HG02938 (cell line): Measurements from ENCODE around the gene NDUFAB1.
"Not testable (repeated sequence)": the region's sequence is repeated elsewhere in the genome, so short reads cannot be mapped to it uniquely, and the experiment has no call there.

Experiments used
- ATAC-seq: cut with Tn5 transposase; IDR thresholded peaks from one replicate; pipeline ENCODE4 v1.9.1; 2021; ENCODE audit warnings: mild to moderate bottlenecking, moderate library complexity; ENCODE audit not compliant: unreplicated experiment

NDUFAB1 gene

DNA sequence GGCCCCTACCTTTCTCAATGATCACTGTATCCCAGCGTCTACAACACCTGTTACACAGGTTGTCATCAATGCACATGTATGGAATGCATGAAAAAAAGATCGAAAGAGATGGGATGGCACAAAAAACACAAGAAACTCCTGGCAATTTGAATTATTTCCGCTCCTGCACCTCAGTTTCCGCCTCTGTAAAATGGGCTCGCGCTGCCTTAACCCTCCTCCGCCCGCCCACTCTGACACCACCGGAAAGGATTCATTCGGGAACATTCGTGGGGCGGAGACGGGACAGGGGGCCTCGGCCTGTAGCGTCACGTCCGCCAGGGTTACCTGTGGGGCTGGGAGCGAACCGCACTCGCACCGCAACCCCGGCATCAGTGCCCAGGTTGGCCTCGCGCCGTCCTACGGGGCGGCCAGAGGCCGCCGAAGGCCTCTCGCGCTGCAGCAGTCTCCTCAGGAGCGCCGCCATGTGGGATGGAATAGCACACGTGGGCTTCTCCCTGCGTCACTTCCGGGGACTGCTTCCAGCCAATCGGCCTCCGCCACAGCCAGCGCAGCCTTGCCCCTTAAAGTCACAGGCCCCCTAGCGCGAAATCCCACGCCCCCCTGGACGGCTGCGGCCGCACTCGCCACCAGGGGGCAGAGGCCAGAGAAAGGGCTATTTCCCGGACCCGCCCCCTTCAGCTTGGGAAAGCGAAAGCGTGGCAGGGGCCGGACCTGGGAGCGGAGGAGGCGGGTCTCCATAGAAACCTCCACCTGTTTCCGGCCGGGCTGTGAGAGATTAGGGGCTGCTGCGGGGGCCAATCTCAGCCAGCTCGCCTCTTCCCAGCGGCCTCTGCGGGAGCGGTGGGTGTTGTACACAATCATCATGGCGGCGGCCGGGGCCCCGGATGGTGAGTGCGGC is 39.0 kb downstream of the NDUFAB1 start, which contains the start of the genes EARS2 and UBFD1:
EARS2 (minus strand) TSS at position 470 of the 898 bp plus-strand sequence; CDS start at position 463, 7 bp downstream.
UBFD1 (plus strand) TSS at position 847 of the 898 bp plus-strand sequence; CDS start at position 863, 16 bp downstream.
- peak; percentile 90 for ATAC-seq

DNA sequence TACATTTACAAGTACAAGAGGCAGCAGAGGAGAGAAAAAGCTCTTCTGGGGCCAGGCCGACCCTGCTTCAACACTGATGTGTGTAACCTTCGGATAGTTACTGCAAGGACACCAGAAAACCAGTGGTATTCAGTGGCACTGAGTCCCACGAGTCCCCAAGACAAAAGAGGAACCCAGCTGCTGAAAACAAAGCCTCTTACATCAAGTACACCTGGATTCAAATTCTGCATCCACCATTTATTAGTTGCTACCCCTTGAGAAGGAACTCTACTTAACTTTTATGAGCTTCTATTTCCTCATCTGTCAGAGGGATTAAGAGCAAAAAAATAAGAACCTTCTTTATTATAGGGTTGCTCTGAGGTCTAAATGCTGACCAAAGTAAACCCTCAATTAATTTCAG is 41.6 kb downstream of the NDUFAB1 start:
- no peak for ATAC-seq

DNA sequence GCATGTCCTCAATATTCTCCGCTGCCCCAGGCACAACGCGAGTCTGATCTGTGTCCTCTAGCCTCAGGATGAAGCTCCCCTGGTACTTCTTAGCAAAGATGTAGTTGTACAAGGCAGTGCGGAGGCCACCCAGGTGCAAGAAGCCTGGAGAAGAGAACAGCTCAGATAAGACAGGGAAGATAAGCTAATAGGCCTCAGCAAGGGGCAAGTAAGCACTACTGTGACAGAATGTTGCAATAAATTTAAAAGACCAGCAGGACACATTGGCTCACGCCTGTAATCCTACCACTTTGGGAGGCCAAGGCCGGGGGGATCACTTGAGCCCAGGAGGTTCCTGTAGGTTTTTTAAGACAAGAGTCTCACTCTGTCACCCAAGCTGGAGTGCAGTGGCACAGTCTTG is 44.0 kb downstream of the NDUFAB1 start:
- no peak for ATAC-seq

DNA sequence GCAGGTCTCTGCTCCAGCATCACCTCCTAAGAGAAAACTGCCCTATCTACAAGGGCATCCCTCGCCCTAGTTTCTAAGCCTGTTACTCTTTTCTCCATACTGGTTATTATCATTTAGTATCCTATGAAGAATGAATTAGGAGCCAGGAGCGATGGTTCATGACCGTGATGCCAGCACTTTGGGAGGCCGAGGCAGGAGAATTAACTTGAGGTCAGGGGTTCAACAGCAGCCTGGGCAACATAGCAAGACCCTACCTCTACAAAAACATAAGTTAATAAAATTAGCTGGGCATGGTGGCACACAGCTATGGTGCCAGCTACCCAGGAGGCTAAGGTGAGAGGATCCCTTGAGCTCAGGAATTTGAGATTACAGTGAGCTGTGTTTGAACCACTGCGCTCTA is 46.2 kb downstream of the NDUFAB1 start:
- no peak for ATAC-seq

DNA sequence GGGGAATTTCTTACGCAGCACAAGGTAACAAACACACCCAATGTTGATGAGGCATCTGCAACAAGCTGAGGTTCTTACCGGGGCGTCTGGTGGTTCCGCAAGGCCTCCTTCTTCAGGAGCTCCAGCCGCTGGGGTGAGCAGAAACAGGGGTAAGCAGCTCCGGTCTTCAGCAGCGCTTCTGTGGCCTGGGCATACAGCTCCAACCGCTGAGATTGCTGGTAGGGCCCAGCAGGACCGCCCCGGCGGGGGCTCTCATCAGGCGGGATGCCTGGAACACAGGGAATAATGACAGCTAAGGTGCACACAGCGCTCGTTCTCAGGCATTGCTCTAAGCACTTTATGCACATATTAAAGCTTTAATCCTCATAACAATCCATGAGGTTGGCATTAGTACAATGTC is 51.7 kb downstream of the NDUFAB1 start:
- no peak for ATAC-seq

DNA sequence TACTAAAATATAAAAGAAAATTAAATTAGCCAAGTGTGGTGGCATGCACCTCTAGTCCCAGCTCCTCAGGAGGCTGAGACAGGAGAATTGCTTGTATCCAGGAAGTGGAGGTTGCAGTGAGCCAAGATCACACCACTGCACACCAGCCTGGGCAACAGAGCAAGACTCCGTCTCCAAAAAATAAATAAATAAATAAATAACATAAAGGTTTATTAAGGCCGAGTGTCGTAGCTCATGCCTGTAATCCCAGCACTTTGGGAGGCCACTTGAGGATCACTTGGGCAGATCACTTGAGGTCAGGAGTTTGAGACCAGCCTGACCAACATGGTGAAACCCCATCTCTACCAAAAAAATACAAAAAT is 55.3 kb downstream of the NDUFAB1 start:
- not testable (repeated sequence) for ATAC-seq

DNA sequence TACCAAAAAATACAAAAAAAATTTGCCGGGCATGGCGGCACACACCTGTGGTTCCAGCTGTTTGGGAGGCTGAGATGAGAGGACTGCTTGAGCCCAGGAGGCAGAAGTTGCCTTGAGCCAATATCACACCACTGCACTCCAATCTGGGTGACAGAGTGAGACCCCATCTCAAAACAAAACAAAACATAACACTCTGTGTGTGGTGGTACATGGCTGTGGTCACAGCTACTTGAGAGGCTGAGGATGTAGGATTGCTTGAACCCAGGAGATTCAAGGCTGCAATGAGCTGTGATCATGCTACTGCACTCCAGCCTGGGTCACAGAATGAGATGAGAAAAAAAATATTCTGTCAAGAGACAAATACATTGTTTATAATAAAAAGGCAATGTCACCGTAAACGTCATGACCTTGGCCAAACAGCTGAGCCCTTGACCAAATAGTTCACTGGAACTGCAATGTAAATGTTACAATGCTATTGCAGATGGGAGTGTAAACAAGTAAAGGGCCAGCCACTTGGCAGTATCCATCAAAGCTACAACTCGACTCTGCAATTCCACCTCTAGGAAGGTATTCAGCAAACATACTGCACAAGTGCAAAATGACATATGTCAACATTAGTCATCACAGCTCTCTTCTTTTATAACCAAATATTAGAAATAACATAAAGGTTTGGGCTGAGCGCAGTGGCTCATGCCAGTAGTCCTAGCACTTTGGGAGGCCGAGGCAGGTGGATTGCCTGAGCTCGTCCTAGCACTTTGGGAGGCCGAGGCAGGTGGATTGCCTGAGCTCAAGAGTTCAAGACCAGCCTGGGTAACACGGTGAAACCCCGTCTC is 55.9 kb downstream of the NDUFAB1 start:
- ATAC-seq = no peak

DNA sequence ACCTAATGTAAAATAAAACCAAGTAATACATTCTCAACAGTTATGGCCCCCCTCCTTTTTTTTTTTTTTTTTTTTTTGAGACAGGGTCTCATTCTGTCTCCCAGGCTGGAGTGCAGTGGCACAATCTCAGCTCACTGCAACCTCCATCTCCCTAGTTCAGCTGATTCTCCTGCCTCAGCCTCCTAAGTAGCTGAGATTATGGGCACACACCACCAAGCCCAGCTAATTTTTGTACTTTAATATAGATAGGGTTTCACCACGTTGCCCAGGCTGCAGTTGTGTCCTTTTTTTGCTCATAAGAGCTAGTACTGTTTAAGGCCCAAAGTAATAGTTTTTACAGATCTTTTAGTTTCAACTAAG is 57.2 kb downstream of the NDUFAB1 start:
- ATAC-seq = no peak

DNA sequence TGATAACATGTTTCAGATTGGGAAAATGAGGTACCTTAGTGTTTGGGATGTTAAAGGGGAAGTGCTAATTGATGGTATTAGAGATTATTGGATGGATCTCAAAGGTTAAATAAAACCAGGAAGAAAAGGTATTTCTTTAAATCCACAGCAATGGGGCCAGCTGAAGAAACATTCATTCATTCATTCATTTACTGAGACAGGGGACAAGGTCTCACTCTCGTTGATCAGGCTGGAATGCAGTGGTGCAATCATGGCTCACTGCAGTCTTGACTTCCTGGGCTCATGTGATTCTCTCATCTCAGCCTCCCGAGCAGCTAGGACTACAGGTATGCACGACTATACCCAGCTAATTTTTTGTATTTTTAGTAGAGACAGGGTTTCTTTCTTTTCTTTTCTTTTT is 58.7 kb downstream of the NDUFAB1 start:
- no peak for ATAC-seq

DNA sequence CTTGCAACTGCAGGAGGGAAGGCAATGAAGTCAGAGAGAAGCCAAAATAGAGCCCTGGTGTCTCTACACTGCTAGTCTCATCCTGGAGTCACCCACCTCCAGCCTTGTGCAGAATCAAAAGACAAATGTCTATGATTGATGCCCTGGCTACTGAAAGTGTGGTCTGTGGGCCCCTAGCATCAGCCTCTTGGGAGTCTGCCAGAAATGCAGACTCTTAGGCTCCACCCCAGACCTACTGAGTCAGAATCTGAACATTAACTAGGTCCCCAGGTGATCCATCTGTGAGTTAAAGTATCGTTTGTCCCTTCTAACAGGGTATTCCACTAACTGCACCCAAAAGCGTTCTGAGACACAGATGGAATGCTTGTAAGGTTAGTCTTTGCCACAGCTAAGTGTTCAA is 60.2 kb downstream of the NDUFAB1 start:
- no peak for ATAC-seq

DNA sequence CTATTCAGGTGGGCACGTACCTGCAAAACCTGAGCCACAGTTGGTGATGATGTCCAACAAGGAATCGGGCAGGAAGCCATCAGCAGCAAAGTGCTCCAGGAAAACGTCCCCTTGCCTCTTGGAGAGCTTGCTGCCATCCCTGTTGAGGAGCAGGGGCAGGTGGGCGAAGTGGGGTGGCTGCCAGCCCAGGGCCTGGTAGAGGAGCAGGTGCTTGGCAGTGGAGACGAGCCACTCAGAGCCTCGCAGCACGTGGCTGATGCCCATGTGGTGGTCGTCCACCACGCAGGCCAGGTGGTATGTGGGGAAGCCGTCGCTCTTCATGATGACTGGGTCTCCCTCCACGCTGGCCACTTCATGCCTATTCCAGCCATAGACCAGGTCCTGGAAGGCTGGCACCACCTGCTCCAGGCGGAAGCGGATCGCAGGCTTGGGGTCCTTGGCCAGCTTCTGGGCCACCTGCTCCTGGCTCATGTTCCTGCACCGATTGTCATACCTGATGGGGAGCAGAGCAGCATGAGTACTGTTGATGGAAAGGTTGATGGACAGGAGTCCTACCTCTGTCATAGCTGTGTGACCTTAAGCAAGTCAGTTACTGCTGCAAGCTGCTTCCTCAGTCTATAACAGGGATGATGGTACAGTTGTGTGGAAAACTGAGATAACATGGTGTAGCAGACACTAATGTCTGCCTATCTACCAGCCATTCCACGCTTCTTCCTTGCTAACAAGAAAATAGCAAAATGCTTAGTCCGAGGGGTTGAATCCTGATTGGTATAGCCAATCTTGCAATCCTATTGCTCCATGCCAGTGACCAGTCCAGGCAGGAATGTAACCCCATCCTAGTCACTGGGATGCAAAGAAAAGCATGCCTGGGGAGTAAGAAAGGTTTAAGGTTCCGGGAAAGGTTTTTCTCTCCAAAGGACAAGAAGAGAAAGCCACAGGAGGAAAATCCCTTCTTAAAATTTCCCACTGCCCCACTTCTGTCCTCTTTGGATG is 61.0 kb downstream of the NDUFAB1 start:
- ATAC-seq = no peak

DNA sequence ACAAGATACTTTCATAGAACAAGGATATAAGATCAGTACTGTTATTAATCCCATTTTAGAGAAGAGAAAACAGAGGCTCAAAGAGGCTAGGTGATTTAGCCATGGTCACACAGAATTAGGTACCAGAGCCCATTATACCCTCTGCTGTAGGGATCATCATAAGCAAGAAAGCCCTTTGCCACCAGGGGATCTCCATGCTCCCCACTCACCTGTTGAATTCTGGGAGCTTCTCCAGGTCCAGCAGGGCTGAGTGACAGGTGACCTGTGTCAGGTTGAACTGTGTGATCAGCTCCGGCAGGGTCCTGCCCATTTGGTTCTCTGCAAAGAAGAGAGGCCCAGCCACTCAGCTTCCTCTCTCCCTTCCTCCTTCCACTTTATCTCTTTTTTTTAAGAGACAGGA is 63.7 kb downstream of the NDUFAB1 start:
- ATAC-seq = no peak
